ENCODE results near the gene CTAG1B.

GRCh38 chrX:154593201-154593600 is 25.9 kb downstream of the CTAG1B start:
- TF ChIP-seq CTCF (IDR thresholded peaks at IDR 0.05): no peak
- TF ChIP-seq POLR2AphosphoS5 (IDR thresholded peaks at IDR 0.05; ENCODE audit: low read depth, low read length): no peak
- TF ChIP-seq, protein P1, sequence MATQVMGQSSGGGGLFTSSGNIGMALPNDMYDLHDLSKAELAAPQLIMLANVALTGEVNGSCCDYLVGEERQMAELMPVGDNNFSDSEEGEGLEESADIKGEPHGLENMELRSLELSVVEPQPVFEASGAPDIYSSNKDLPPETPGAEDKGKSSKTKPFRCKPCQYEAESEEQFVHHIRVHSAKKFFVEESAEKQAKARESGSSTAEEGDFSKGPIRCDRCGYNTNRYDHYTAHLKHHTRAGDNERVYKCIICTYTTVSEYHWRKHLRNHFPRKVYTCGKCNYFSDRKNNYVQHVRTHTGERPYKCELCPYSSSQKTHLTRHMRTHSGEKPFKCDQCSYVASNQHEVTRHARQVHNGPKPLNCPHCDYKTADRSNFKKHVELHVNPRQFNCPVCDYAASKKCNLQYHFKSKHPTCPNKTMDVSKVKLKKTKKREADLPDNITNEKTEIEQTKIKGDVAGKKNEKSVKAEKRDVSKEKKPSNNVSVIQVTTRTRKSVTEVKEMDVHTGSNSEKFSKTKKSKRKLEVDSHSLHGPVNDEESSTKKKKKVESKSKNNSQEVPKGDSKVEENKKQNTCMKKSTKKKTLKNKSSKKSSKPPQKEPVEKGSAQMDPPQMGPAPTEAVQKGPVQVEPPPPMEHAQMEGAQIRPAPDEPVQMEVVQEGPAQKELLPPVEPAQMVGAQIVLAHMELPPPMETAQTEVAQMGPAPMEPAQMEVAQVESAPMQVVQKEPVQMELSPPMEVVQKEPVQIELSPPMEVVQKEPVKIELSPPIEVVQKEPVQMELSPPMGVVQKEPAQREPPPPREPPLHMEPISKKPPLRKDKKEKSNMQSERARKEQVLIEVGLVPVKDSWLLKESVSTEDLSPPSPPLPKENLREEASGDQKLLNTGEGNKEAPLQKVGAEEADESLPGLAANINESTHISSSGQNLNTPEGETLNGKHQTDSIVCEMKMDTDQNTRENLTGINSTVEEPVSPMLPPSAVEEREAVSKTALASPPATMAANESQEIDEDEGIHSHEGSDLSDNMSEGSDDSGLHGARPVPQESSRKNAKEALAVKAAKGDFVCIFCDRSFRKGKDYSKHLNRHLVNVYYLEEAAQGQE (IDR thresholded peaks at IDR 0.05; ENCODE audit: insufficient read depth in 1 of 2, low read depth in 2 of 2, low read length in 1 of 2): no peak
- no peak for TF ChIP-seq TCF7L2 (IDR thresholded peaks at IDR 0.05; ENCODE audit: low read depth, low read length)
- TF ChIP-seq SIN3A (IDR thresholded peaks at IDR 0.05; ENCODE audit: borderline replicate concordance, insufficient read depth, low read depth, low read length): no peak
